WI38 (cell line): ENCODE results near the gene TBC1D32.

Experiments
- H3K4me3 ChIP-seq: 2 replicates; pipeline ENCODE4 v1.5.1; 2011; ENCODE audit warnings: low read depth, mild to moderate bottlenecking, control low read depth, low read length
- CTCF ChIP-seq: IDR thresholded peaks from 2 replicates; pipeline ENCODE4 v1.5.1; 2012; ENCODE audit warnings: low read depth, mild to moderate bottlenecking, control low read depth, low read length

TBC1D32 gene

GRCh38 chr6:121354764-121355163, 20.5 kb upstream of the TBC1D32 start:
- no peak overlapping the region for H3K4me3 ChIP-seq
- peak; percentile 26 for TF ChIP-seq CTCF

GRCh38 chr6:121352941-121353340, 18.7 kb upstream of the TBC1D32 start:
- H3K4me3 ChIP-seq = no peak overlapping the region
- no peak for TF ChIP-seq CTCF

GRCh38 chr6:121351916-121352315, 17.6 kb upstream of the TBC1D32 start:
- H3K4me3 ChIP-seq = no peak overlapping the region
- TF ChIP-seq CTCF = no peak

DNA sequence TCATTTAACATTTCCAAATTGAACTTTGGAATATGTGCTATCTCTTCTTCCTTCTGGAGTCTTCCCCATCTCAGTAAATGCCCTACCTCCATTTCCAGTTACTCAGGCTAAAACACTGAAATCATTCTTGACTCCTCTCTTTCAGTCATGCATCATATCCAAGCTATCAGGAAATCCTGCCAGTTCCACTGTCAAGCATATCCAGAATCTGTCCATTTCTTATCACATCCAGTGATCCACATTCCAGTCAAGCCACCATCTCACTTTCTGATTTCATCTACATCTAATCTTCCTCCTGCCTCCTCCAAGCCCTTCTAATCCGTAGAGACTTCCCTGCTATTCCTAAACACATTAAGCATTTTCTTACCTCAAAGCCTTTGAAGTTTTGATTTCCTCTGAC, 15.3 kb upstream of the TBC1D32 start:
- H3K4me3 ChIP-seq = no peak overlapping the region
- no peak for TF ChIP-seq CTCF

- no peak overlapping the region for H3K4me3 ChIP-seq
- no peak for TF ChIP-seq CTCF
These were observed 13.2 kb upstream of the TBC1D32 start for GRCh38 chr6:121347484-121347883.

DNA sequence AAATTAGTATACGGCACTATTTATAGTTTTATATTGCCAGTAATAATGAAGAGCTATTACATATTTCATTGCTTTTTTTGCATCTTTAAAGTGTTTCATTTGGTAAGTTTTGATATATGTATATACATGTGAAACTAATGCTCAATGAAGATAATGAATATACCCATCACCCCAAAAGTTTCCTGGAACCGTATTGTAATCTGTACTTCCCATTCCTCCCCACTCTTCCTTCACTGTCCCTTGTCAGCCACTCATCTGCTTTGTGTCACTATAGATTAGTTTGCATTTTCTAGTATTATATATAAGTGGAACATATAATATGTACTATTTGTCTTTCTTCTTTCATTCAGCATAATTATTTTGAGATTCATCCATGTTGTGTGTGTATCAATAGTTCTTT, 10.3 kb upstream of the TBC1D32 start:
- no peak for TF ChIP-seq CTCF
- no peak overlapping the region for H3K4me3 ChIP-seq

DNA sequence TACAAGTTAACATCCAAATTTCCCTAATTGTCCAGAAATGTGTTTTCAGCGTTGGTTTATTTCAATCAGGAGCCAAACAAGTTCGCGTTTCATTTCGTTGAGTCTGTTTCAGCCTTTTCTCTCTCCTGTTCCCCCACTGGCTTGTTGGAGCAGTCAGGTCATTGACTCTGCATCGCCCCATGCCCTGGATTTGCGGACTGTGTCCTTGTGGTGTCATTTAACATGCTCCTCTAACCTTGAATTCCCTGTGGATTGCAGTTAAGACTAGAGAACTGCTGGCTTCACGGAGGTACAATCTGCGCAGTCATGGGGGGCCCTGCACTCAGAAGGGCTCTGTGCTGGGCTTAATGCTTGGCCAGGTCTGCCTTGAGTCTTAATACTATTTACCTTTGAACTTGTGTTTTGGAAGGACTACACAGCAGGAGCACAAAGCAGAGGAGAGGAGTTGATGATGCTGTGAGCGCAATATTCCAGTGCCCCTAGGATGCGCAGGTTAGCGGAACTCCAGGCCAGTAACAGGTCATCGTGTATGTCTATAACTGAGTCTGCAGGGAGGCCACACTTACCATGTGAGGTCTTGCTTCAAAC, 5.5 kb upstream of the TBC1D32 start:
- H3K4me3 ChIP-seq = no peak overlapping the region
- TF ChIP-seq CTCF = no peak
